GM19463 (cell line): ENCODE data around the gene CAST.

Experiments
- ATAC-seq: cut with Tn5 transposase; IDR thresholded peaks from one replicate; pipeline ENCODE4 v1.9.1; 2021; ENCODE audit warnings: mild to moderate bottlenecking, moderate library complexity; ENCODE audit not compliant: unreplicated experiment

CAST gene

GRCh38 chr5:96816411-96816939 is 154.3 kb downstream of the CAST start:
- ATAC-seq = peak; percentile 88

- ATAC-seq = peak; percentile 27
Measured at GRCh38 chr5:96816991-96817390, 154.8 kb downstream of the CAST start.

GRCh38 chr5:96817506-96817905 is 155.3 kb downstream of the CAST start:
- no peak for ATAC-seq

GRCh38 chr5:96818125-96818788 is 156.1 kb downstream of the CAST start:
- no peak for ATAC-seq

- ATAC-seq = no peak
Measured at GRCh38 chr5:96819806-96820205, 157.6 kb downstream of the CAST start.

GRCh38 chr5:96821260-96821916 is 159.2 kb downstream of the CAST start:
- no peak for ATAC-seq

GRCh38 chr5:96822686-96823459 is 160.7 kb downstream of the CAST start:
- ATAC-seq = no peak

GRCh38 chr5:96823900-96824380 is 161.8 kb downstream of the CAST start:
- ATAC-seq = peak; percentile 100
